Mucosa of descending colon (tissue), 3 donors: ENCODE results near the gene RPTOR. TPM values are rescaled to one million over a fixed set of nuclear protein-coding genes. Genes with fewer than 3 reads are reported as not detected.

ENCODE experiments used
- ATAC-seq: fragments of 200-7000 bp; cut with Tn5 transposase; one replicate; pipeline ENCODE4 v1.9.1; 2020; ENCODE audit warnings: mild to moderate bottlenecking, moderate library complexity
- DNase-seq, 3 donors: peaks; one replicate each; pipeline ENCODE4 v3.0.0-alpha.2; 2020
- H3K36me3 ChIP-seq: fragments of 200-600 bp; one replicate; pipeline ENCODE4 v1.8.0; 2021; ENCODE audit warnings: low read depth, mild to moderate bottlenecking
- H3K4me1 ChIP-seq: fragments of 200-600 bp; one replicate; pipeline ENCODE4 v1.8.0; 2021; ENCODE audit warnings: low read depth, mild to moderate bottlenecking
- H3K4me3 ChIP-seq: fragments of 200-600 bp; one replicate; pipeline ENCODE4 v1.8.0; 2021; ENCODE audit warnings: mild to moderate bottlenecking
- H3K9me3 ChIP-seq: fragments of 200-600 bp; one replicate; pipeline ENCODE4 v1.8.0; 2021; ENCODE audit warnings: mild to moderate bottlenecking
- intact Hi-C, 2 donors: fragments of 100-400 bp; cut with DNase I in 1 of 2; cut with micrococcal nuclease in 1 of 2; formaldehyde crosslinking; loops; one replicate each; pipeline versions ENCODE4 v1.11.0 to v1.11.1; 2022; cut with DNase I, micrococcal nuclease
- total RNA-seq, 3 donors: library from RNA; stranded (reverse); fragmentation: NEBNext Ultra II Directional in 2 of 3; extraction: Animal tissue kit (Norgen Biotek cat#: 25700) in 2 of 3; gene quantifications; one replicate each; pipeline versions ENCODE4 v1.2.1 to v1.2.4, GENCODE V29; 2021 to 2023
- TF ChIP-seq, protein P1 (sequence below): fragments of 200-600 bp; IDR thresholded peaks from one replicate; pipeline ENCODE4 v1.8.0; 2022; ENCODE audit warnings: antibody characterized with exemption, mild to moderate bottlenecking
- donor health status: DM: no; HTN: no; CAD: no; lungs with moderate emphysema.
- donor health status: DM: no; HTN: no; CAD: no.
- donor health status: DM: no; HTN: yes; CAD: no.

The RPTOR gene
- total RNA-seq, 3 donors from 2014 or later: 30.5 to 44.4 (median 37.2) TPM

DNA sequence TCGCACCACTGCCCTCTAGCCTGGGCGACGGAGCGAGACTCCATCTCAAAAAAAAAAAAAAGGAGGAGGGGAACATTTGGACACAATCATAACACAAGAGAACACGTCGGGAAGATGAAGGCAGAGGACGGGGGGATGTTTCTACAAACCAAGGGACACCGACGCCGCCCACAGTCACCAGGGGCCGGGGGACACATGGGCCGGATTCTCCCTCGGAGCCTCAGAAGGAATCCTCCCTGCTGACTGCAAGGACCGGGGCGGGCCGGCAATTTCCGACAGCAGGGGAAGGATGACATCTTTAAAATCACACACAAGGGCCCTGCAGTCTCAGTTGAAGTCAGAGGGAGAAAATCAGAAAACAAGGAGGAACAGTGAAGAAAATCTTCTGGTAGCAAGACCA lies 438.9 kb downstream of the RPTOR start:
- H3K9me3 ChIP-seq: no peaks in the 10 kb centered on the region
- no peak overlapping the region for H3K4me3 ChIP-seq
- ATAC-seq (no peak), DNase-seq (peak in 2 of 3 donors; percentile 9 to 46)
- no peaks in the 10 kb centered on the region for H3K36me3 ChIP-seq
- peaks cover 8% of the 10 kb centered on the region for H3K4me1 ChIP-seq
- intact Hi-C loops: loop anchor here (5.0 to 10.0 kb wide), 3 partner anchors 119 to 559 kb away; no protein-coding TSS in a partner anchor
- TF ChIP-seq, protein P1, sequence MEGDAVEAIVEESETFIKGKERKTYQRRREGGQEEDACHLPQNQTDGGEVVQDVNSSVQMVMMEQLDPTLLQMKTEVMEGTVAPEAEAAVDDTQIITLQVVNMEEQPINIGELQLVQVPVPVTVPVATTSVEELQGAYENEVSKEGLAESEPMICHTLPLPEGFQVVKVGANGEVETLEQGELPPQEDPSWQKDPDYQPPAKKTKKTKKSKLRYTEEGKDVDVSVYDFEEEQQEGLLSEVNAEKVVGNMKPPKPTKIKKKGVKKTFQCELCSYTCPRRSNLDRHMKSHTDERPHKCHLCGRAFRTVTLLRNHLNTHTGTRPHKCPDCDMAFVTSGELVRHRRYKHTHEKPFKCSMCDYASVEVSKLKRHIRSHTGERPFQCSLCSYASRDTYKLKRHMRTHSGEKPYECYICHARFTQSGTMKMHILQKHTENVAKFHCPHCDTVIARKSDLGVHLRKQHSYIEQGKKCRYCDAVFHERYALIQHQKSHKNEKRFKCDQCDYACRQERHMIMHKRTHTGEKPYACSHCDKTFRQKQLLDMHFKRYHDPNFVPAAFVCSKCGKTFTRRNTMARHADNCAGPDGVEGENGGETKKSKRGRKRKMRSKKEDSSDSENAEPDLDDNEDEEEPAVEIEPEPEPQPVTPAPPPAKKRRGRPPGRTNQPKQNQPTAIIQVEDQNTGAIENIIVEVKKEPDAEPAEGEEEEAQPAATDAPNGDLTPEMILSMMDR: no peak

DNA sequence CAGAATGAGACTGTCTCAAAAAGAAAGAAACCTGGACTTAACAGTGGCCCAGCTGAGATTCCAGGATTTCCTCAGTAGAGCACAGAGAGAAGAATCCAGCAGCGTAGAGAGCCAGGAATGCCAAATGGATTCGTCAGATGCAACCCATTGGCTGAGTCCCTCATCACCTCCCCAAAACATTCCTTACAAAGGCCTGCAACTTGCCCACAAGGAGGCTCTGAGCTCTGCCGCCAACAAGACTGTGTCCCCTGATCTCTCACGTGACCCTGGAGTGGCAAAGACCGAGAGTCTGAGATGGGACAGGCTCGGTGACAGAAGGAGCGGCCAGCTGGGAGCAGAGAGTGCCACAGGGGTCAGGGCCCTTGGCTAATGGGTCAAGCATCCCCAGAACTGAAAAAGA lies 440.1 kb downstream of the RPTOR start:
- H3K4me1 ChIP-seq: peaks cover 17% of the 10 kb centered on the region
- intact Hi-C loops: loop anchor here (5.0 to 10.0 kb wide), 3 partner anchors 120 to 560 kb away; no protein-coding TSS in a partner anchor
- ATAC-seq (no peak), DNase-seq (peak in 1 of 3 donors; percentile 19)
- H3K9me3 ChIP-seq: no peaks in the 10 kb centered on the region
- TF ChIP-seq, protein P1: no peak
- H3K36me3 ChIP-seq: no peaks in the 10 kb centered on the region
- H3K4me3 ChIP-seq: no peak overlapping the region

DNA sequence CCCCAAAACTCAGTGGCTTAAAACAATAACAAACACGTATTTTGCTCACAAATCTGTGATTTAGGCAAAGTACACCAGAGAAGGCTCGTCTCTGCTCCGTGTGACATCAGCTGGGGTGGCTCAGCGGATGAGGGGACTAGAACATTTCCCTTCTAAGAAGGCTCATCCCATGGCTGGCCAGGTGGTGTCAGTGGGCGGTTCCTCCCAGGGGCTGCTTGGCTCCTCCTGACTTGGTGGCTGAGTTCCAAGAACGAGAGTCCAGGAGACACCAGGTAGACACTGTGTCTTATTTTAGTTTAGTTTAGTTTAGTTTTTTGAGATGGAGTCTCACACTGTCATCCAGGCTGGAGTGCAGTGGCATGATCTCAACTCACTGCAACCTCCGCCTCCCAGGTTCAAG lies 441.4 kb downstream of the RPTOR start:
- H3K4me1 ChIP-seq: peaks cover 17% of the 10 kb centered on the region
- H3K36me3 ChIP-seq: no peaks in the 10 kb centered on the region
- intact Hi-C loops: loop anchor here (10.0 kb wide), 2 partner anchors 121 to 561 kb away; no protein-coding TSS in a partner anchor
- peak in 2 of 3 donors; percentile 11 to 17 for DNase-seq
- TF ChIP-seq, protein P1: no peak
- H3K4me3 ChIP-seq: no peak overlapping the region
- H3K9me3 ChIP-seq: no peaks in the 10 kb centered on the region
- no peak for ATAC-seq

DNA sequence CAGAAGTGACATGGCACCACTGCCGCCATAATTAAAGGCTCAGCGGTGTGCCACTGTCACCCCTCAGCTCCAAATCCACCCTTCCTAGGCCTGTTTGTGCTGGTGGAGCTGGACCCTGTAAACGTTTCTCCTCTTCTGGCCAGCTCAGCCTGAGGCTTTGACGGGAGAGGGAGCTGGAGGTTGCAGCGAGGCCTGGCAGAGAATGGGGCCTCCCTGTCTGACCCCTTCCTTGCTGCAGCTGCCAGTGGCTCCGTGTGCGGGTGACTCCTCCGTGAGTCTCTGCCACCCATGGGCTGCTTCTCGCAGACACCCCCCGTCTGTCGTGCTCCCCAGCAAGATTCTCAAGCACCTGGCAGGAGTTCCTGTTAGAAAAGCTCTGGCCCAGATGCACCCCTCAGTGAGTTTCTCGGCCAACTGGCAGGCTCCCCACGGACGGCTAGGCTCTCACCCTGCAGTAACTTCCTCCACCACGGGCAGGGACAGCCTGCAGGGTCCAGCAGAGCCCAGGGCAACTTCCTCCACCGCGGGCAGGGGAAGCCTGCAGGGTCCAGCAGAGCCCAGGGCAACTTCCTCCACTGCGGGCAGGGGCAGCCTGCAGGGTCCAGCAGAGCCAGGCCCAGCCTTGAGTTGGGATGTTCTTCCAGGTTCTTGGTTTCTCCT lies 442.3 kb downstream of the RPTOR start:
- intact Hi-C loops: loop anchor here (10.0 kb wide), 2 partner anchors 122 to 562 kb away; no protein-coding TSS in a partner anchor
- Histone ChIP-seq H3K4me3 (no peak overlapping the region), H3K4me1 (peaks cover 12% of the 10 kb centered on the region), H3K9me3 (no peaks in the 10 kb centered on the region), H3K36me3 (no peaks in the 10 kb centered on the region)
- peak; percentile 19 to 63 (median 43) for DNase-seq
- ATAC-seq: no peak
- TF ChIP-seq, protein P1: no peak

DNA sequence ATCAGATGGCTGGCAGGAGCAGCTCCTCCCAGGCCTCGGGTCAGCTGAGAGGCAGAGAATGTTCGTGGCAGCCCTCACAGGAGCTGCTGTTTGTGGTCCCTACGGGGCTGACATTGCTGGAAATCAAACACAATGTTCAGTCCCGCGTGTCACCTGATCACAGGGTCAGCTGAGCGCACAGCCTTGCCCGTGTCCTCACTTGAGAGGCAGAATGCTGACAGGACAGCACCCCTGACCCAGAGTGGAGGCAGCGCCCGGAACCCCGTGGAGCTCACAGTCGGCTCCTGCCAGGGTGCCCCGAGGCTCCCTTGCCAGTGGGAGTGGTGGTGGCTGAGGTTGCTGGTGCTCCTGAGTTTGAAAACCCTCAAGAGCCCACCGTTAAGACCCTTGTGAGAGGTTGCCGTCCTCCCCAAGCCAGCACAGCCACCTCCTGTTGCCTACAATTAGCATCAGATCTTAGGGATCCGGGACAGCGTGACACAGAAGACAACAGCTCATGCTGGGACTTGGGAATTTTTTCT lies 443.4 kb downstream of the RPTOR start:
- TF ChIP-seq, protein P1: no peak
- Histone ChIP-seq H3K36me3 (no peaks in the 10 kb centered on the region), H3K4me1 (peaks cover 17% of the 10 kb centered on the region), H3K4me3 (no peak overlapping the region), H3K9me3 (no peaks in the 10 kb centered on the region)
- DNase-seq: peak in 2 of 3 donors; percentile 42 to 46
- no peak for ATAC-seq
- intact Hi-C loops: loop anchor here (10.0 kb wide), 2 partner anchors 123 to 563 kb away; no protein-coding TSS in a partner anchor
